ENCODE data around the gene DNMT3A.

DNA sequence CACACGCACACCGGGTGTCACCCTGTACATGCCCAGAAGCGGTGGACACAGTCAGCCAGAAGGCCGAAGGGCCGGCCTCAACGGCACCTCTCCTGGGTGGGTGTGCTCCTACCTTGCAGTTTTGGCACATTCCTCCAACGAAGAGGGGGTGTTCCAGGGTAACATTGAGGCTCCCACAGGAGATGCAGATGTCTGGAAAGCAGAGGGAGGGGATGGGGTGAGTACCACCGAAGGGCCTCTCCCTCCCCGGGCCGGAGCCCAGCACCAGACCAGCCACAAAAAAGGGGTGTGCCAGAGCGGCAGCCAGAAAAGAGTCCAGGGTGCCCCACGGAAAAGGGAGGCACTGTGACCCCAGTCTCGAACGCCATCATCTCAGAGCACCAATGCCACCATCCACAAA, 96.6 kb downstream of the DNMT3A start:
- TF ChIP-seq, protein P1, sequence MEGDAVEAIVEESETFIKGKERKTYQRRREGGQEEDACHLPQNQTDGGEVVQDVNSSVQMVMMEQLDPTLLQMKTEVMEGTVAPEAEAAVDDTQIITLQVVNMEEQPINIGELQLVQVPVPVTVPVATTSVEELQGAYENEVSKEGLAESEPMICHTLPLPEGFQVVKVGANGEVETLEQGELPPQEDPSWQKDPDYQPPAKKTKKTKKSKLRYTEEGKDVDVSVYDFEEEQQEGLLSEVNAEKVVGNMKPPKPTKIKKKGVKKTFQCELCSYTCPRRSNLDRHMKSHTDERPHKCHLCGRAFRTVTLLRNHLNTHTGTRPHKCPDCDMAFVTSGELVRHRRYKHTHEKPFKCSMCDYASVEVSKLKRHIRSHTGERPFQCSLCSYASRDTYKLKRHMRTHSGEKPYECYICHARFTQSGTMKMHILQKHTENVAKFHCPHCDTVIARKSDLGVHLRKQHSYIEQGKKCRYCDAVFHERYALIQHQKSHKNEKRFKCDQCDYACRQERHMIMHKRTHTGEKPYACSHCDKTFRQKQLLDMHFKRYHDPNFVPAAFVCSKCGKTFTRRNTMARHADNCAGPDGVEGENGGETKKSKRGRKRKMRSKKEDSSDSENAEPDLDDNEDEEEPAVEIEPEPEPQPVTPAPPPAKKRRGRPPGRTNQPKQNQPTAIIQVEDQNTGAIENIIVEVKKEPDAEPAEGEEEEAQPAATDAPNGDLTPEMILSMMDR (IDR thresholded peaks at IDR 0.05 in 8 of 11, conservative IDR thresholded peaks at IDR 0.05 in 3 of 11) = no peak
- no peak for TF ChIP-seq POLR2A (IDR thresholded peaks at IDR 0.05)
- no peak for TF ChIP-seq POLR2AphosphoS5 (IDR thresholded peaks at IDR 0.05)
